GM19238 (cell line): Measurements from ENCODE around the gene GLT1D1.
"Not testable (repeated sequence)": the region's sequence is repeated elsewhere in the genome, so short reads cannot be mapped to it uniquely, and the experiment has no call there.

Source experiments
- DNase-seq: peaks from one replicate; pipeline ENCODE4 v3.0.0; 2011; ENCODE audit warnings: low spot score; ENCODE audit not compliant: insufficient read length

The GLT1D1 gene

DNA sequence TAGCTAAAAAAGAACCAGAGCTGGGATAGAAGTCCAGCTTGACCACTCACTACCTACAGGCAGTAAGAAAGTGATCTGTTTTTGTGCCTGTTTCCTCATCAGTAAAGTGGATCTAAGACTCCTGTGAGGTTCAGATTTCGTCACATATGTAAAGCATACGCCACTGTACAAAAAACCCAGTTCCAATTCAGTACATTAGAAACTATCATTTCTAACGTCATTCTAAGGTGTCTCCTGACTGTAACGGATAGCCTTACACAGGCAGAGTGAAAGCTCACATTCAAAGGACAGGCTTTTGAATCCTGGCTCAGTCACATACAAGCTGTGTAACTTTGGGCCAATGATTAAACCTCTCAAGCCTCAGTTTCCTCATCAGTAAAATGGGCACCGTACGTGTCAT lies 33.0 kb upstream of the GLT1D1 start:
- DNase-seq, result no peak

DNA sequence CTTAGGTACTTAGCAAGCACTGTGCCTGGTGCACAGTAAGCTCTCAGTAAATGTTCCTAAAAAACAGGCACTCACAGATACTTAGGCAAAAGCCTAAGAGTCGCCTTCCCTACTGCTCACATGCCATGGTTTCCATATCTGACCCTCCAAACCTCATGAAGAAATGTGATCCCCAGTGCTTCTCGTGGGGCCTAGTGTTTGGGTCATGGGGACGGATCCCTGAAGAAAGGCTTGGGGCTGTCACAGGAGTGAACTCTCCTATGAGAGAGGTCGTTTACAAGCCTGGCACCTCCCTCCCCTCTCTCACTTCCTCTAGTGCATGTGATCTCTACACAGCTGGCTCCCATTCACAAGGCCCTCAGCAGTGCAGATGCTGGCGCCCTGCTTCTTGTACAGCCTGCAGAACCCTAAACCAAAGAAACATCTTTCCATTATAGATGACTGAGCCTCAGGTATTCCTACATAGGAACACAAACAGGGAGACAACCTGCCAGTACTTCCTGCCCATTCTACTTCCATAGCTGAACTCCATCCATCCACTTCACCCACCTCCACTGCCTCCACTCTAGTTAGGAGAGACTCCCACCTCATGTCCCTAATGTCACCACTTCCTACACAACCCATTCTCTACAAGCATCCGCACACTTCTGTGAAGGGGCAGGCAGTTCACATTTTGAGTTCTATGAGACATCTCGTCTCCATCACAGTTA lies 32.4 kb upstream of the GLT1D1 start:
- DNase-seq, result peak; percentile 60

DNA sequence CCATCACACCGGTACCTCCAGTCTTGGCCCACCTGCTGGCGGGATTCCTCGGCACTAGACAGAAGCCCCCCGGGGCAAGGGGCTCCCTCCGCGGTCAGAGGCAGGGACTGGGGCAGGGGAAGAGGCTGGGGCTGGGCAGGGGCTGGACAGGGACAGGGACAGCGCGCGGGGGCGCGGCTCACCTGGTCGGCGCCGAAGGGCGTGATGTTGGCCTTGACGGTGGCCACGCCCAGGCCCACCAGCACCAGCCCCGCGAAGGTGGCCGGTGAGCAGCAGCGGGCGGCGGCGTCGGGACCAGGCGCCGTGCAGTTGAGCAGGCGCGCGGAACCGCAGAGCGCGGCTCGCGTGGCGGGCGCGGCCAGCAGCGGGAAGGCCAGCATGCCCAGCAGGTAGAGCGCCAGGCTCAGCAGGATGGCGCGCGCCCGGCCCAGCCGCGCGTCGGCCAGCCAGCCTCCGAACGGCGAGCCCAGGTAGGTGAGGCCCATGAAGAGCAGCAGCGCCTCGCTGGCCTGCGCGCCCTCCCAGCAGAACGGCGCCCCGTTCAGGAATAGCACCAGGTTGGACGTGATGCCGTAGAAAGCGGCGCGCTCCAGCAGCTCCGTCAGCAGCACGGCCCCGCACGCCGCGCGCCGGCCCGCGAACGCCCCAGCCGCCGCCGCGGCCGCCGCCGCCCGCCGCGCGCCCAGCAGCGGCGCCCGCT lies 29.9 kb upstream of the GLT1D1 start:
- no peak for DNase-seq

DNA sequence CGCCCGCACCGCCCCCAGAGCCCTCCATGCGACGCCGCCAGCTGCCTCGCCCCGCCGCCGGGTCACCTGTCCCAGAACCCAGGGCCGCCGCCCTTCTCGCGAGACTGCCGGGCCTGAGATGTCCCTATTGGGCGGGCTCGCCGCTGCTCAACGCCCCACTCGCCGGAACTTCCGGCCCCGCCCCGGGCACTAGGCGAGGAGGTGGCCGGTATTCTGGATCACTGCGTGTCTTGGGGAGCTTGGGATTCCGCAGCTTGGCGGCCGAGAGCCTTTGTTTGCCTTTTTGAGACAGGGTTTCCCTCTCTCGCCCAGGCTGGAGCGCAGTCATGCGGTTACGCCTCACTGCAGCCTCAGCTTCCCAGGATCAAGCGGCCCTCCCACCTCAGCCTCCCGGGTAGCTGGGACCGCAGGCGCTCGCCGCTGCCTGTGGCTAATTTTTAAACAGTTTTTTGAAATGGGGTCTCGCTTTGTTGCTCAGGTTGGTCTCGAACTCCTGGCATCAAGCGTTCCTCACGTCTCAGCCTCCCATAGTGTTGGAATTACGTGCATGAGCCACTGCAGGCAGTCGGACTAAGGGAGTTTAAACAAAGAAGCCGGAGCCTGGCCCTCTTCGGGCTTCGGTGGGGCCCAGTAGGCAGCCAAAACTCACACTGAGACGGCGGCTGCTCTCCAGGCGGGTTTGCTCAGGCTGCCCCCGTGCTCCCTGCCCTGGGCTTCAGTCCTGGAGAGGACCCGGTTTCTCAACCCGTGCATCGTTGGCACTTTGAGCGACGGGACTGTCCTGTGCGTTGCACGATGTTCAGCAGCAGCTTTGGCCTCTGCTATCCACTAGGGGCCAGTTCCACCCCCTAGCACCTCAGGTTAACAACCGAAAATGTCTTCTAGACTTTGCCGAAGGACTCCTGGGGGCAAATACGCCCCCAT lies 29.1 kb upstream of the GLT1D1 start, which contains the start of gene SLC15A4:
Gene SLC15A4 (minus strand): TSS at position 43 of the 924 bp plus-strand sequence. CDS start 15 bp downstream, at position 28.
- DNase-seq, result peak; percentile 97

DNA sequence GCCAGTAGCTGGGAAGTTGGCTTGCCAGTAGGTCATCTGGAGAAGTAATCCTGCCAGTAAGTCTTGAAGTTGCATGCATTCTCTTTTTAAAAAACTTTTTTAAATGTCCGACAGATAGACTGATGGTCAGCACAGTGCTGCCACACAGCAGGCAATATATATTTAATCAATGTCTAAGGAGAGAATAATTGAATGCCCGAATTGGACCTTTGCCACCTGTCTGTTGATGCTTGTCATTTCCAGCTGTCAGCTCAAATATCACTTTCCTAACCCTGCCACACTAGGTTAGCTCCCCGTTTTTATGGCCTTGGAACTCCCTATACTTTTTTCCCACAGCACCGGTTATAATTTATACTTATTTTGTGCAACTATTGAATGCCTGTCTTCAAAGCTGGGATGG lies 27.4 kb upstream of the GLT1D1 start:
- DNase-seq, result no peak

DNA sequence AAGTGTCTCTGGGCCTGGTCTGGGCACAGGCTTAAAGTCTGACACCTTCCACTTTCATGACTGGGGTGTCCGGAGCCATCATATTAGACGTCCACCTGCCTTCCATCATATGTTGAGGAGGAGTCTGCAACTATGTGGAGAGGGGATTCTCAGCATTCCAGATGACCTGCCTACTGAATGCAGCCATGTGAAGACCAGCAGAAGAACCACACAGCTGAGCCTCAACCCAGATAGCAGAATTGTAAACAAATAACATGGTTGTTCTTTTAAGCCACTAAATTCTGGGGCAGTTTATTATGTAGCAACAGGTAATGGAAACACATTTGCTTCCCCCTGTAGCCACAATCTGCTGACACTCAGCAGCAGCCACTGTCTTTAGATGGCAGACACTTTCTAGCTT lies 25.6 kb upstream of the GLT1D1 start:
- no peak for DNase-seq

DNA sequence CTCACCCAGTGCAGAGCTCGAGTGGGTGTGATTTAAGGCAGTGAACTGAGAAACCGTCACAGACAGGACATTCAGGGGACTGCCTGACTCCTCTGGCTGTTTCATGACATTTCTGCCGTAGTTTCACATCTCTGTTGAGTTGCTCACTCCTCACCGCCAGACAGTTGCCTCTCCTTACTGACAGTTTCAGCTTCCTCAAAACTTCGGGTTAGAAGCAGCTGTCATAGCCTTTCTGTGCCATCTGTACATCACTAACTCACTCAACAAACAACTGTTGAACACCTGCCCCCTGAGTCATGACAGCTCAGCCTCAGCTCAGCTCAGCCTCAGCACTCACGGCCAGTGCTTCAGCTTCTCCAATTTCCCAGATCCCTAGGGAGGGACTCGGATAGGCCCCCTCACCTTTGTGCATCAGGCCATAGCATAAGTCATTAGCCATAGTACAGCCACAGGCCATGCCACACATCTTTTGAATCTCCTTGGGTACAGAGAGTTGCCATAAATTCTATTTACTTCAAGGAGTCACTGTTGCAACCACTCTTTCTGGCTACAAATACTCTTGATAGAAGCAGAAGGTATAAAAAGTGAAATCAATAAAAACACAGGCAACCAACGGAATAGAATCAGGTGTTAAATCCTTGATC lies 23.3 kb upstream of the GLT1D1 start:
- DNase-seq, result peak; percentile 65

DNA sequence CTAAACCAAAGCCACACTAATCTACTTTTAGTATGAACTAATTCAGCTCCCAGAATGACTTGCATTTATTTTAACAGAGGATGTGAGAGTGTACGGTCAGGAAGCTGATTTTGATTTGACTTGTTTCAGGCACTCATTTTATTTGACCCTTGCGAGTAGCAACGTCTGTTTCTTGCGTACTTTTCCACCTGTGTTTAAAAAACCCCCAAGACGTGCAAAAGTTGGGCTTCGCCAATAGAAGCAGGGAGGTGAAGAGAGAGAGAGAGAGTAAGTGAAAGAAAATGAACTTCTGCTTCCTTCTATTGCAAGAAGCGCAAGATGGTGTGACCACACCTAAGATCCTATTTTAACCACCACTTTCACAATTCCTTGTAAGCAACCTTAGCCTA lies 22.8 kb upstream of the GLT1D1 start:
- no peak for DNase-seq

DNA sequence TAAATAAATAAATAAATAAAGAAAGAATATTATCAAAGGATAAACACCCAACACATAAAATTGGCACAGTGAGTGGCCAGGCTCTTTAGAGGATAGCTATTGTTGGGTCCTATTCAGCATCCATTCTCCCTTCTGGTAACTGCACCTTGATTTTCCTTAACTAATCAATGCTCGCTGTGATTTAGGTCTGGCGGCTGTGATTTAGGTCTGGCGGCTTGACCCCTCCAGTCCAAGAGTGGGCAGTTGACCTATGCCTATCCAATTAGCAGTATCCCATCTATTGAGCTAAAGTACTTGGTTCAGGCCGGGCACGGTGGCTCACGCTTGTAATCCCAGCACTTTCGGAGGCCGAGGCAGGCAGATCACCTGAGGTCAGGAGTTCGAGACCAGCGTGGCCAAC lies 19.9 kb upstream of the GLT1D1 start:
- DNase-seq, result no peak

DNA sequence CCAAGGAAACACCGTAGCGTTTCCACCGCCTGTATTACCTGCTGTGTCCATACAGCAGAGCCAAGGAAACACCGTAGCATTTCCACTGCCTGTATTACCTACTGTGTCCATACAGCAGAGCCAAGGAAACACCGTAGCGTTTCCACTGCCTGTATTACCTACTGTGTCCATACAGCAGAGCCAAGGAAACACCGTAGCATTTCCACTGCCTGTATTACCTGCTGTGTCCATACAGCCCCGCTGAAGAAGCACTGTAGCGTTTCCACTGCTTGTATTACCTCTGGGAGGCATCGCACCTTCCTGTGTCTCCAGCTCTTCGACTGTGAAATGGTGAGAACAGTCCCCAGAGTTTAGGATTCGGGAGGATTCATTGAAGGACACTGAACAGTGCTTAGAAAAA lies 13.4 kb upstream of the GLT1D1 start:
- DNase-seq, result not testable (repeated sequence)

DNA sequence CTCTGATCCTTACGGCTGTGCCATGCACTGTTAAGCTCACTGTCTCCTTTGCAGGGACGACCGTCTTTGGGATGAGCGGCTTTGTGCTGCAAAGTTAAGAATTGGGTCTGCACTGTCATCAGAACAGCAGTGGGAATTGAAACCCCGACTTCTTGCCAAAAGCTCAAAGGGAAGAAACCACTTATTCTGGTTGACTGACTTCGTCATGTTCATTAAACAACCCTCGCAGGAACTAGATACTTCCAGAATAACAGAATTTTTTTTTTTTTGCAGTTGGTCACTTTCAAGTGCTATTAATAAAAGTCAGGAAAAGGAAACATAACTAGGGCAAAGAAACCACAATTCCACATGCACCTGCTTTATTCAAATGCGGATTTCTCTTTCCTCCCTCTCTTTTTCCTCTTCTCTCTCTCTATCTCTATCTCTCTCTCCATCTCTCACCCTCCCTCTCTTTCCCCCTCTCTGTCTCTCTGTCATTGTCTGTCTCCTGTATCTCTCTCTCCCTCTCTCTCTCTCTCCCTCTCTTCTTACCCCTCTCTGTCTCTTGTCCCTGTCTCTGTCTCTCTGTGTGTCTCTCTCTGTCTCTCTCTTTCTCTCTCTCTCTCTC lies 12.3 kb upstream of the GLT1D1 start:
- no peak for DNase-seq

DNA sequence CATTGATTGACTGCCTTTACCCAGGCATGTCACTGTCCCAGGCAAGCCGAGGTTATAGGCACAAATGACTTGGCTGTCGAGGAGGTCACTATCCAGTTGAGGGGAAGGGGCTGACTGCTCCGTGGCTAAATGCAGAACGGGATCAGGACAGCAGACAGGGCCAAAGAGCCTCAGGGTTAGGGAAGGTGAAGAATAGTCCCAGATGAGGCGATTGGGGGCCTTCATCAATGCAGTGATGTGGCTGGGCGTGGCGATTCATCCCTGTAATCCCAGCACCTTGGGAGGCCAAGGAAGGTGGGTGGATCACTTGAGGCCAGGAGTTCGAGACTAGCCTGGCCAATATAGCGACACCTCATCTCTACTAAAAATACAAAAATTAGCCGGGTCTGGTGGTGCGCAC lies 10.7 kb upstream of the GLT1D1 start:
- no peak for DNase-seq

DNA sequence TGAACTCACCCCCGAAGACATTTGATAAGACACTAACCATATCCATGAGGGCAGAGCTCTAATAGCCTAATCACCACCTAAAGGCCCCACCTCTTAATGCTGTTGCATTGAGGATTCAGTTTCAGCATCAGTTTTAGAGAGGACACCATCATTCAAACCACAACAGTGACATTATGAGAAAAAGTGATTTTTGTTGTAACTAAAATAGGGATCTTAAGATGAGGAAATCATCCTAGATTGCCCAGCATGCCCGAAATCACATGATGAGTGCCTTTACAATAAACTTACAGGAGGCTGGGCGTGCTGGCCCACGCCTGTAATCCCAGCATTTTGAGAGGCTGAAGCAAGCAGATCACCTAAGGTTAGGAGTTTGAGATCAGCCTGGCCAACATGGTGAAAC lies 9.7 kb upstream of the GLT1D1 start:
- DNase-seq, result no peak

DNA sequence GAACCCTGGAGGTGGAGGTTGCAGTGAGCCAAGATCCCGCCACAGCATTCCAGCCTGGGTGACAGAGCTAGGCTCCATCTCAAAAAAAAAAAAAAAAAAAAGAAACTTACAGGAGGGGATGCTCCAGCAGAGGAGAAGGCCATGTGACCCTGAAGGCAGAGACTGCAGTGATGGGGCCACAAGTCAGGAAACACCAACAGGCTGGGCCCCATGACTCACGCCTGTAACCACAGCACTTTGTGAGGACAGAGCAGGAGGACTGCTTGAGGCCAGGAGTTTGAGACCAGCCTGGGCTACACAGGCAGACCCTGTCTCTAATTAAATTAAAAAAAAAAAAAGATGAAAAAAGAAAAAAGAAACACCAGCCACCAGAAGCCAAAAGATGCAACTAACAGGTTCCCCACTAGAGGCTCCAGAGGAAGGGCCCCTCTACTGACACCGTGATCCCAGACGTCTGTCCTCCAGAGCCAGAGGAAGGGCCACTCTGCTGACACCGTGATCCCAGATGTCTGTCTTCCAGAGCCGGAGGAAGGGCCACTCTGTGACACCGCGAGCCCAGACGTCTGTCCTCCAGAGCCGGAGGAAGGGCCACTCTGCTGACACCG lies 9.1 kb upstream of the GLT1D1 start:
- no peak for DNase-seq

DNA sequence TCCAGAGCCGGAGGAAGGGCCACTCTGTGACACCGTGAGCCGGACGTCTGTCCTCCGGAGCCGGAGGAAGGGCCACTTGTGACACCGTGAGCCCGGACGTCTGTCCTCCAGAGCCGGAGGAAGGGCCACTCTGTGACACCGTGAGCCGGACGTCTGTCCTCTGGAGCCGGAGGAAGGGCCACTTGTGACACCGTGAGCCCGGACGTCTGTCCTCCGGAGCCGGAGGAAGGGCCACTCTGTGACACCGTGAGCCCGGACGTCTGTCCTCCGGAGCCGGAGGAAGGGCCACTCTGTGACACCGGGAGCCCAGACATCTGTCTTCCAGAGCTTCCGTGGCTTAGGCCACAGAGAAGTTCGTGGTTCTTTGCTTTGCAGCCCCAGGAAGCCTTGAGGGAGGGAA lies 6.6 kb upstream of the GLT1D1 start:
- not testable (repeated sequence) for DNase-seq

DNA sequence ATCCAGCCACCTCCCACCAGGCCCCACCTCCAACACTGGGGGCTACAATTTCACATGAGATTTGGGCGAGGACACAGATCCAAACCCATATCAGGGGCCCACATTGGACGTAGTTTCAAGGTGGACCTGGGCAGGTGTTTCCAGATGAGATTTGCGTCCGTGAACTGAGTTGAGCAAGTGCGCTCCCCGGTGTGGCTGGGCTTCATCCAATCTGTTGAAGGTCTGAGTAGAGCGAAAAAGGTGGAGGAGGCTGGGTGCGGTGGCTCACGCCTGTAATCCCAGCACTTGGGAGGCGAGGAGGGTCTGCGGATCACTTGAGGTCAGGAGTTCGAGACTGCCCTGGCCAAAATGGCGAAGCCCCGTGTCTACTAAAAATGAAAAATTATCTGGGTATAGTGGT lies 4.9 kb upstream of the GLT1D1 start:
- no peak for DNase-seq

DNA sequence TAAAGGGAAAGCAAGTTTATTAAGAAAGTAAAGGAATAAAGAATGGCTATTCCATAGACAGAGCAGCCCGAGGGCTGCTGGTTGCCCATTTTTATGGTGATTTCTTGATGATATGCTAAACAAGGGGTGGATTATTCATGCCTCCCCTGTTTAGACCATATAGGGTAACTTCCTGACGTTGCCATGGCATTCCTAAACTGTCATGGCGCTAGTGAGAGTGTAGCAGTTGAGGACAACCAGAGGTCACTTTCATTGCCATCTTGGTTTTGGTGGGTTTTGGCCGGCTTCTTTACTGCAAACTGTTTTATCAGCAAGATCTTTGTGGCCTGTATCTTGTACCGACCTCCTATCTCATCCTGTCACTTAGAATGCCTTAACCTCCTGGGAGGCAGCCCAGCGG lies 3.5 kb upstream of the GLT1D1 start:
- DNase-seq, result not testable (repeated sequence)

DNA sequence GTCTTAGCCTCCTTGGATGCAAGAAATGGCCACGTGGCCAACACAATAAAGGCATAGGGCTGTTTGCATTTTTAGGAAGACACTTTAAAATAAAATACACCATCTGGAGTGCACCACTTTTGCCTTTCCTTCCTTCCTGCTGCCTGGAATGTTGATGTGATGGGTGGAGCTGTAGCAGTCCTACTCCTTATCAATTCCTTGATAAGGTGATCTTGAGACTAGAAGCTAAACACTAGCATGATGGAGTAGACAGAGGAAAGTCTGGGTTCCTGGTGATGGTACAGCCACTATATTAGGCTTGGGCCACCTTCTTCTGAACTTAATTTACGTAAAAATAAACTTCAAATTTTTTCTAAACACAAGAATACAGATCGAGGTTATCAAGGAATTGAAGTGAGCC lies 2.9 kb upstream of the GLT1D1 start:
- DNase-seq, result no peak

DNA sequence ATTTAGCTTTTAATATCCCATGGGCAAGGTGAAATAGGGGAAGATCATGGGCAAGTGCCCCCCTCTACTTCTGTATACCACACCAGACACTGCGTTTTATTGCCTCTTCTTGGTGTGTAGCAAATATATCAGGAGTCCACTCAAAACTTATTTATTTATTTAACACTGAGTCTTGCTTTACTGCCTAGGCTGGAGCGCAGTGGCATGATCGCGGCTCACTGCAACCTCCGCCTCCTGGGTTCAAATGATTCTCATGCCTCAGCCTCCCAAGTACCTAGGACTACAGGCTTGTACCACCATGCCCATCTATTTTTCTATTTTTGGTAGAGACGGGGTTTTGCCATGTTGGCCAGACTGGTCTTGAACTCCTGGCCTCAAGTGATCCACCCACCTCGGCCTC lies 1.8 kb upstream of the GLT1D1 start:
- DNase-seq, result not testable (repeated sequence)

DNA sequence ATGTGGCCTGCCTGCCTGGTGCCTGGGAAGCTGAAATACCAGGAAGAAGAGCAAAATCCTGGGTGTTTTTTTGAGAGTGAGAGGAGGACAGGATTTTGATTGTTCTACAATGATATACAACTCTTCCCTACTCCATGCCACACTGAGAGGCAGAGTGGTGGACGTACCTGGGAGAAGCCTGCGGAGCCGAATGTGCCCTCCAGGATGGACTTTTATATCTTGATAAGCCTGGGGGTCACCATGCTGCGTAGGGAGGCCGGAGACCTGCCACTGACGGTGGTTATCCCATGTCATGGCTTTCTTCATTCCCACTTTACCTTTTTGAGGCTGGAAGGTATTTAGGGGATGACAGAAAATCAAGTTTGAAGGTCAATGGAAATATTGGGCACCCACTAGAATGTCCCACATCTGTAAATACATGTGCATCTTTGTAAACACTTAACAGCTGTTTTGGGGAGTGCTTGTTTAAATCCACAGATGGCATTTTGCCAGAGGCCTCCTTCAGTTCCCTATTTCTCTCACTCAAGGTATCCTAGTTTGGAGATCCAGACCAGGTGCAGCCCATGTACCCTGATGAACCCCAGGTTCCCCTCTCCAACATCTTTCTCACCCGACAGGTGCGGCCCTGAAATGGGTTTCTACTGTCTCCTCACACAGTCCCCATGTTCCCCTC lies 1.1 kb upstream of the GLT1D1 start:
- no peak for DNase-seq
